ENCODE results near the gene TTC17.
"Not testable (repeated sequence)": the region's sequence is repeated elsewhere in the genome, so short reads cannot be mapped to it uniquely, and the experiment has no call there.

TTC17 gene

DNA sequence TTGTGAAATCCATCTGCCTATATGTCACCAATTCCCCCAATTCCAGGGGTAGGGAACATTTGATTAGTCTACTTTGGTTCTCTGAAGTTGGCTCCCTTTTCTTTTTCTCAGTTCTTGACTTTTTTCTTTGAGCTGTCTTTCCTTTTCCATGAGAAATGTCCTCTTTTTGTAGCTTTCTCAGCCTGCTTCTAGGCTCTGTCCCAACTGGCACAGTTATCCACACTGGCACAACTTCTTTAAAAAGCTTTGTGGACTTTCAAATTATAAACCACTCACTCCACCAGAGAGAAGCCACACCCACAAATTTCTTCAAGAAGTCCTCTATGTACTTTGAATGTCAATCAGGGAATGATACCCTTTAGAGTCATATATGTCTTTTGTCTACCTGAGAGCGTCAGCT is 100.5 kb downstream of the TTC17 start:
- DNase-seq, result no peak

DNA sequence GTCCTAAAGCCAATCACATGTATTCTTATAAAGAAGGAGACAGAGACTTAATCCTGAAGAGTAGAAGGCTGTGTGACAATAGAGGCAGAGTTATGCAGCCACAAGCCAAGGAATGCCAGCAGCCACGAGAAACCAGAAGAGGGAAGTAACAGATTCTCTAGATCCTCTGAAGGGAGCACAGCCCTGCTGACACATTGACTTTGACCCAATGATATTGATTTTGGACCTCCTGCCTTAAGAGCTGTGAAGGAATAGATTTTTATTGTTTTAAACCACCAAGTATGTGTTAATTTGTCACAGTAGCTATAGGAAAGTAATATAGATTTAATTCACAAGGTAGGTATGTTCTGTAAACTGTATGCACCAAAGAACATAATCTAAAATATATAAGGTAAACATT is 103.6 kb downstream of the TTC17 start:
- DNase-seq, result no peak

DNA sequence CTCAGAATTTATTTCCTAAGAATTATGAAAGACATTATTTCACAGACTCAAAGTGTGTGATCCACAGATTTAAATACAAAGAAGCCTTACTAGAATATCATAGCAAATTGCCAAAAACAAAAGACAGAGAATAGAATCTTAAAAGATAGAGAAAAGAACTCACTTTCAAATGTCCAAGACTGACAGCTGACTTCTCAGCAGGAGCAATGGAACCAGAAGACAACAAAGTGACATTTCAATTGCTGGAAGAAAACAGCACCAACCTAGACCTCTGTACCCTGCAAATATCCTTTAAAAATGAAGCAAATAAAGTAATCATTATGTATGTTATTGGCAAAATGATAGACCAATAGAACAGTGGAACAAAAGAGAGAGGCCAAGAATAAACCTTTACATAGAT is 109.2 kb downstream of the TTC17 start:
- DNase-seq, result no peak

DNA sequence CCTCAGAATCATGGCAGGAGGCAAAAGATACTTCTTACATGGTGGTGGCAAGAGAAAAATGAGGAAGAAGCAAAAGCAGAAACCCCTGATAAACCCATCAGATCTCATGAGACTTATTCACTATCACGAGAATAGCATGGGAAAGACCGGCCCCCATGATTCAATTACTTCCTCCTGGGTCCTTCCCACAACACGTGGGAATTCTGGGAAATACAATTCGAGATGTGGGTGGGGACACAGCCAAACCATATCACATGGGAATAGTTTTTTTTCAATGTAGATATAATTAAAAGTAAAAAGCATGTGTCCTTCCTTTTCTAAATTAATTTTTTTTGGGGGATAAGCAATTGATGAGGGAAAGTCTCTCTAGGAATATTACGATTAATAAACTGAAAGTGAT is 118.8 kb downstream of the TTC17 start:
- not testable (repeated sequence) for DNase-seq

DNA sequence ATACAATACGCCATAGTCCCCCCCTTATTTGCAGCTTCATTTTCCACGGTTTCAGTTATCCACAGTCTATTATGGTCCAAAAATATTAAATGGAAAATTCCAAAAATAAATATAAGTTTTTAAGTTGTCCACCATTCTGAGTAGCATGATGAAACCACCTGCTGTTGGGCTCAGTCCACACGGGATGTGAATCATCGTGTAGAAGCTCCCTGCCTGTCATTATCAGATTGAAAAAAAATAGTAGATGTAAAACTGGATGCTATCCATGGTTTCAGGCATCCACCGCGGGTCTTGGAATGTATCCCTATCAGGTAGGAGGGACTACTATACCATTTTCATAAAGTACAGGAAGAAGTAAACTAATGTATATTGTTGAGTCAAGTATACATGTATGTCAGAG is 127.4 kb downstream of the TTC17 start:
- DNase-seq, result no peak

DNA sequence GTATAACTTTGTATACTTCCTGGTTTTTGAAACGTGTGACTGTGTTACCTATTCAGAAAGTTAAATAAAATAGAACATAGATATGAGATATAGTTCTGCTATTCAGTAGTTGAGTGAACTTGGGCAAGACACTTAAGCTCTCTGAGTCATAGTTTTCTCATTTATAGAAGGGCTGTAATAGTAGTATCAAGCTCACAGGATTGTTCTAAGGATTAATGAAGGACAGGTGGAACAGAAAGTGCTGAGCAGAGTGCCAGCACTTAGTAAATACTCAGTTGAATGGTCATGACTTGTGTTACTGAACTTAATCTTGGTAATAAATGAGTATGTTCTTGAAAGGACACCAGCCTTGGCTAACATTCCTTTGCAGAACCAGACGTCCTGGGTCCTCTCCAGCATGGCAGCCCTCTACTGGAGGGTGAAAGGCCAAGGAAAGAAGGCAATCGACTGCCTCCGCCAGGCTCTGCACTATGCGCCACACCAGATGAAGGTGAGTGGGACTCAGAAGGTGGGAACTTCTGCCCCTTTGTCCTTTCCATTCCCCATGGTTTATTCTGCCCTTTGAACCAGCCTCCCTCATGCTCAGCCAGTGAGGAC is 131.2 kb downstream of the TTC17 start:
- no peak for DNase-seq

DNA sequence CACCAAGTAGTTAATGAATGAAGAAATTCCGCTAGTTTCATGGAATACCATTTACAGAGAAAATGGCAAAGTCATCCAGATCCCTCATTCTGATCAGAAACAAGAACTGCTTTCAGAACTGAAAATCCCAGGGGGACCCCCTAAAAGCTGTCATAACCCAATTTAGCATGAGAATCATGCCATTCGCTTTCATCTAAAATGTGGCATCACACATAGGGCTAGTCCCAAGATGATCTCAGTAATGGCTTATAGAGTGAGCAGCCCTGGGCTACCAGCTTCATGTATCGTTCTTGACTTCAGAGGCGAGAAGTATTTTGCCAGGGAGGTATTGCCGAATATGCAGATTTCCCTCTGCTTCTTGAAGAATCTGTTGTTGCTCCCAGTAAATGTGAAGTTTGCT is 134.0 kb downstream of the TTC17 start:
- DNase-seq, result no peak

DNA sequence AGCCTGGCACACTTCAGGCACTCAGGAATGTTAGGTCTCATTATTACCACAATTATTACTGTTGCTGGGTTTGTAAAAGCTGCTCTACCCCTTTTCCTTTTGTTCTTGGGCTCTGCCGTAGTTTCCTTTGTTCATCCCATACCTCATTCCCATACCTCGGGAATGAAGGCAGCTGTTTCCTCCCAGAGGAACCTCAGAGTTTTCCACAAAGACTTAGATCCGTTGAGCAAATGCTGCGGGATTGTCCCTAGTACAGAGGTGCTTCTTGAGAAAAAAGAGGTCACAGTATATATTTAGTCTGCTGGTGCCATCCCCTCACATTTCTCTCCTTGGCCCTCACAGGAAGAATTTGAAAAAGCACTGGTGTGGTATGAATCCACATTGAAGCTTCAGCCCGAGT is 134.7 kb downstream of the TTC17 start:
- no peak for DNase-seq

DNA sequence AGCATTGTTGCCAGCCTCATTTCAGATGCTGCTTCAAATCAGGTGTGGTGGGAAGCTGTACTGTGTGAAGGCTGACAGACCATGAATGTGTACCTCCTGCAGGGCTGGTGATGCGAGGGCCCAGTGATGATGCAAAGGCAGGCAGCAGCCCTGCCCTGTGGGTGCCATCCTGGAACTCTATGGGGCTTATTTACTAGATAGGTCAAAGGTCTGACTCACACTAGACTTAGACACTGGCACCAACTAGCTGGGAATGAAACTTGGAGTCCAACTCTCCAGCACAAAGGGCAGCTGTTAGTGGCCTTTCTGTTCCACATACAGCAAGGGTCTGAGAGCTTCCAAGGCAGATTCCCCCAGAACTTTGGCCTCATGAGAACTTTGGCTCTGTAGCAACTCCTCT is 138.4 kb downstream of the TTC17 start:
- no peak for DNase-seq

DNA sequence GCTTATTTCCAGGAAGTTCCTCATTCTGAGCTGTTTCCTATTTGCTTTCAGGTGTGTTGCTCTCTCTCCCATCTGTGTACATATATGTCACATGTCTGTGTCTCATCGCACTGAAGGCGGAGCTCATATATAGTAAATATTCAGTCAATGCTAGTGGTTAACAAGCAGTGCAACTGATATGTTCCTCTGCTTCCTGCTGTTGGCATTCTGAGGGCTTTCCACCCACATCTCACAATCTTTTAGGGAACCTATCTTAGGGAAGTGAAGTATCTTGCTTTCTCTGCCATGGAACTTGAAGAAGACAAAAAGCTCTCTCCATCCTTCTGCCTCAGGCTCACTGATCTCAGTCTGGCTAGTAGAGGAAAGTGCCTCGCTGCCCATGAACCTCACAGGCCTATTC is 139.8 kb downstream of the TTC17 start:
- no peak for DNase-seq

DNA sequence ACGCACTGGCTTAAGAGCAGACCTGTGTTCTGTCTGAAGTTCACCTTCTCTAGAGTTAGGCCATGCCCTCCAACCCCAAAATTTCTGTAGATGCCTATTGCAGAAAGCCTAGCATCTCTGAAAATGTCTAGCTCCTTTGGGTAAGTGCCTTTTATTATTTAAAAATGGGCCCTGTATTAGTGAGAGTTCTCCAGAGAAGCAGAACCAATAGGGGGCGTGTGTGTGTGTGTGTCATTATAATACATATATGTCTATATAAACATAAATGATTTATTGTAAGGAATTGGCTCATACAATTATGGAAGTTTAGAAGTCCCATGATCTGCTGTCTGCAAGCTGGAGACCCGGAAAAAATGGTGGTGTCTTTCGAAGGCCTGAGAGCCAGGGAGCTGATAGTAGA is 144.7 kb downstream of the TTC17 start:
- DNase-seq, result no peak

DNA sequence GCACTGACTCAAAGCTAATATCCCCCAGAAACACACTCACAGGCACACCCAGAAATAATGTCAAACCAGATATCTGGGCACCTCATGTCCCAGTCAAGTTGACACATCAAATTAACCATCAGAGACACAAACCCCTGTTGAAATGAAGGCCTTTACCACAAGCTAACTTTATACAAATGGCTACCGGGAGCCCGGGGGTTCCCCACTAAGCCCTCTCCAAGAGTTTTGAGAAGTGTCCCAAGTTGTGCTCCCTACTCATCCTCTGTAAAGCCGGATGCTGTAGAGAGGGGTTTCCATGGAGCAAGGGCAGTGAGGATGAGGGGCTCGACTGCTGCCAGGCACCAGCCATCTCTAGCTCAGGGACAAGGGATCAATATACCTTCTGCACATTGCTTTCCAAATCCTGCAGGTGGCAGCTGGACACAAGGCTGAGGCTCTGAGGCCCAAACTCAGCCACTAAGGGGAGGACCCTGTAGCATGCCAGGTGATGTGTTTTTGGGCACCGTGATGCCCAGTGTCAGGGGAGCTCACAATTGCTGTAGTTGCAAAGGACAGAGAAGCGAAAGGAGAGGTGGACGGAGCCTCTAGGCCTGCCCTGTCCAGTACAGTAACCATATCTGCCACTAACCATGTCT is 145.7 kb downstream of the TTC17 start:
- DNase-seq, result peak; percentile 29

DNA sequence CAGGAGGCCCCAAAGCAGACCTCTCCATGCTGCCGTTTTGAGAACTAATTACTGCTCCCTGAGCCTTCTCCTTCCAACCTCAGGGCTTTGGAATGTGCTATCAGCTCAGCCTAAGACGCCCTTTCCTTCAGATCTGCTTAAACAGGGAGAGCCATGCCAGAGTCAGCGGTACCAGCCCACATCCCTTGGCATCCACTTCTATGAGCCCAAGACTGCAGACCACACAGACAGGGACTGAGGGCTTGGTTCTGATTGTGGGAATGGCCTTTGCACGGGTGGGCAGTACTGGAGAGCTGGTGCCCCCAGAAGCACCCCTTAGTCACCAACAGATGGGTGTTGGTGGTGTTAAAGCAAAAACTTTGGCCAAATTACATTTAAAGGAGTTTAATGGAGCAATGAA is 146.5 kb downstream of the TTC17 start:
- no peak for DNase-seq

DNA sequence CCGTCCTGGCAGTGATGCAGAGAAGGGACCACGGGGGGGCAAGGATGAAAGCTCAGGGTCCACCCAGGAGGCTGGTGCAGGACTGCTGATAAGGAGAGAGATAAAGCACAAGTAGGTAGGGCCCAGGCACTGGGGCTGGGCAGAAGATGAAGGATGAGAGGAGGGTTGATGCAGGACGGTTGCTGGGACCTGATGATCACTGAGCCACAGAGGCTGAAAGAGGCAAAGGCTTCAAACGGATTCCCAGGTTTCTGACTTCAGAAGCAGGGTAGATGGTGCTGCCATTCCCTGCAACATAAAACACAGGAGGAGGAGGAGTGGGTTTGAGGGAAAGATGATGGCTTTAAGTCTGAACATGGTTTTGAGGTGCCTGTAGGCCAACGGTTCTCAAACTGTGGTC is 148.5 kb downstream of the TTC17 start:
- DNase-seq, result no peak

DNA sequence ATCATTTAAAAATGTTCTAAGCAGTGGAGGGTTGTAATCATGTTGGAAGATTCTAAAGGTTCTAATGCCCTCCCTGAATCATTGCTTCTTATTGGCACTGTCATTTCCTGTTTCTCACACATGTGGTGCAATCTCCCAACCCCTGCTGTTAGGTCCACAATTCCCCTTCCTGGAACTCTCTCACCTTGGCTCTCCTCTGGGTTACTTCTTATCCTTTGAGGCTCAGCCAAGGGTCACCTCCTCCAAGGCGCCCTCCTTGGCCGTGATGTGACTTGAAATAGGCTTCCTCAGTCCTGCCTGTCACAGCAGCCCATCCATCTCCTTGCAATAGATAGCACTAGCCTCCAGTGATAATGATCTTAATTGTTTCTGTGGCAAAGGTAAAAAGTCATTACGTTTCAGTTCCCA is 149.8 kb downstream of the TTC17 start:
- no peak for DNase-seq

DNA sequence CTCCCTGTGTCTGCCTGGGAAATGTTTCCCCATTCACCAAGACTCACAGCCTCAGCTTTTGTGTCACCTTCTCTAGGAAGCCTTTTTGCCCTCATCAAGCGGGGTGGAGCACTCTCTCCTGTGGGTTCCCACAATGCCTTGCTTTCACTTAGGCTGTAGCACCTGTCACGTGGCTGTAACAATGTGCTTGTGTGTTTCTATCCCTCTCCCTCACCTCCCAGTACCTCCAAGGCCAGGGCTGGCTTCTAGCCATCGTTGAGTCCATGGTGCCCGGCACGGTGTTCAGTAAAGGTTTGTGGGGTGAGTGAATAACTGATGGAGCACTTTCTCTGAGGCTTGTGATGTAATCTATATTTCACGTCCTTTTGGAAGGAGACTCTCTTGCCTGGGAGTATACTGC is 153.2 kb downstream of the TTC17 start:
- DNase-seq, result no peak

DNA sequence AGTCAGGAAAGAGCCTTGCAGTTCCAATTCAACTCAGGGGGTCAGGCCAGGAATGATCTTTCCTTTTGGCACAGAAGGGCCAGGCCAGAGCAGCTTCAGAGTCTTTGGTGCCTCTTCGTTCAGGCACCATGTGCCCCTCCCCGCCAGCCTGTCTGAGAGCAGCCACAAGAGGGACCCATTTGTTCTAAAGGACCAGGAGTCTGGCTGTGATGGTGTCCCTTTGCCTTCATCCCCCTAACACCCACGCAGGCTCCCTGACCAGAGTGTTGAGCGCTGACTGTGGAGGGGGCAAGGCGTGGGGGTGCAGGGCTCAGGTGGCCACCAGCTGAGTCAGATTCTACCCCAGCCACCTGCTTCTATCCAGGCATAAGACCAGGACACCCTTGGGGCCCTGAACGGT is 156.4 kb downstream of the TTC17 start:
- no peak for DNase-seq

DNA sequence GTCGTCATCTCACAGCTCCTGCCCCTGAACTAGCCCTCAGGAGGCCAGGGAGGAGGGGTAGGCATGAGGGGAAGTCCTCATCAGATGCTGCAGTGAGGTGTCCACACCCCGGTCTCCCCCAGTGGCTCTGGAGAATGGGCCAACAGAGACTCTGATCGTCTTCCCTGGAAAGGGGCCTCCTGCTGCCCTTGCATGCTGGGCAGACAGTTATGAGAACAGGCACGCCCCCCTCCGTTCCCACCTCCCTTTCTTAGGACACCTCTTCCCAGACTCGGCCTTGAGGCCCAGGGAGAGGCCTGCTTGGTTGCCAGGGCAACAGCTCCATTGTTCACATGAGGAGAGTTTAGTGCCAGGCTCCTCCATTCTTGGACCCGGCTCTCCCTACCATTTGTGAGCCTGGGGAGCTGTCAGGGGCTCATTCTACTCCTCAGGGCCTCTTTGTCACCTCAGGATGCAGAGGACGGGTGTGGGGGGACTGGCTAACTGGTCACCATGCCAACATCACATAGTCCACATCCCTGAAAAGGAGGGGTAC is 157.7 kb downstream of the TTC17 start:
- DNase-seq, result no peak

DNA sequence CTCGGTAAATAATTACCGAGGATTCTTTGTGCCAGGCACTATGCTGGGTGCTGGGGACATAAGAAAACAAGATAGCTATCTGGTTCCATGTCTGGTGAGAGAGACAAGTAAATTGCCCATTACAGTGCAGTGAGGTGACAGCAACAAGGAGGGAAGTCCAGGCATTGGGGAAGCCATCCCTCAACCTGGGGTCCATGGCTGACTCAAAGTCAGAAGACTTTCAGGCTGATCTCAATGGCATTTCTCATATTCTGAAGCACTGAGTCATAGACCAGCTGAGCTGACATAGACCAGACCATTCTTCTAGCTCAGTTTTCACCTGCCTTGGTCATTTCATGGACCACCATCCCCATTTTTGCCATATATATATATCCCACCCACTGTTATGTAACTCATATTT is 158.8 kb downstream of the TTC17 start:
- no peak for DNase-seq

DNA sequence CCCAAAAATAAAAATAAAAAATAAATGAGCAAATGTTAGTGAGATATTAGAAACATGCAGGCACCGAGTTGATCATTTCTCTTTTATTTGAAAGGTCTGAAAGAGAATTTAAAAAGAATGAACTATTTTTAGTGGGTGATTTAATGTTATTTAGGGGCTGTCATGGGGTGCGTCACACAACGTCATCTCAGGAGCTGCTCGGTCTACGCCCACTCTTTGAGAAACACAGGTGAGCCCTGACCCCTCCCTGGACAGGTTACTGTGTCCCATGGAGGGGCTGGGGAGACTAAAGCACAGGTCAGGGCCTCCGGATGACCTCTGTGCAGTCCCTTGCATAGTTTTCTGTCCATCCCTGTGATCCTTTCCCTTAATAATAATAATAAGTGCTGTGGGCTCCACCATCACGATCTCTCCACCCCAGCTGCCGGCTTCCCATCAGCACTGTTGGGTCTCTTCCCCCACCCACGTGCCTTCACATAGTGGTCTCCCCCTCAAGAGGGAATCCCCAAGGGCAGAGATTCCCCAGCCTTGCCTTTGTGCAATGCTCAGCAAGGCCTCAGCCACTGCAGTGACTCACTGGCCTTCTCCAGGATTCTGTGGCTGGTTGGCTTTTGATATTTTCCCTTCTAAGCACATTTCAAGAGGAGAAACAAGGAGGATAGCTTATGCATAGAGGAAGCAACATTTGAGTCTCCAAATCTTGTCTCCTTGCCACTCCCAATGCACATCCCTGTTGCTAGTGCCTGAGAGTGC is 159.9 kb downstream of the TTC17 start:
- no peak for DNase-seq

DNA sequence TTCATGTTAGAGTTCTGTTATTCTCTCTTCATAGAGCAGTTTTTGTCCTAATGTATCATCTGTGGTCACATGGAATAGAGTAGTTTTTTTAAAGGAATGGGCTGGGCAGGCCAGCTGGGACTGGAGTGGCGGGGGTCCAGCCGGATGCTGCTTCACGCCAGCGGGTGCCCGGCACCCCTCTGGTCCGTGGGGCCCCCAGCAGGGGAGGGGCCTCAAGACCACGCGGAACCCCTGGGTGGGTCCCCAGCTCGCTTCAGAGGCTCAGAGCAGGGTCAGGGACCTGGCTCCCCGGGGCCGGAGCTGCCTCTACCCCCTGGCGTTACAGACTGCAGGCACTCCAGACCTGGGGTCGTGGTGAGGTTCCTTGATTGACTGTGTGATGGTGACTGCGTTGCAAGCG is 162.8 kb downstream of the TTC17 start:
- DNase-seq, result no peak

DNA sequence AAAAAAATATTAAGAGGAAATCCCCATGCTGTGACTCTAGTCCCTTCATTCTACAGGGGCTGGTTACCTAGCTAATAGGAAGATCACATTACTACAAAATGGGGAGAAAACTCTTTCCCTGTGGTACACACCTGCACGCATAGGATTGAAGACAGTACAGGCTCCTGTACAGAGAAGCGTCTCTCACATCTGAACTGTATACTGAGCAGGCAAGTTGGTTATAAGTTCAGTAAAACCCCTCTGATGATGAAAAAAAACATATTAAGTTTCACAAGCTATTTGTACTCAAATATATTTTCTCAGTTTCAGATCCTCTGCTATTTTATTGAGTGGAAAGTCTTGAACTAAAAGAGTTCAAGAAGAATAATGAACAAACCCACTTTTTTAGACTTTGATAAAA is 164.9 kb downstream of the TTC17 start:
- no peak for DNase-seq

DNA sequence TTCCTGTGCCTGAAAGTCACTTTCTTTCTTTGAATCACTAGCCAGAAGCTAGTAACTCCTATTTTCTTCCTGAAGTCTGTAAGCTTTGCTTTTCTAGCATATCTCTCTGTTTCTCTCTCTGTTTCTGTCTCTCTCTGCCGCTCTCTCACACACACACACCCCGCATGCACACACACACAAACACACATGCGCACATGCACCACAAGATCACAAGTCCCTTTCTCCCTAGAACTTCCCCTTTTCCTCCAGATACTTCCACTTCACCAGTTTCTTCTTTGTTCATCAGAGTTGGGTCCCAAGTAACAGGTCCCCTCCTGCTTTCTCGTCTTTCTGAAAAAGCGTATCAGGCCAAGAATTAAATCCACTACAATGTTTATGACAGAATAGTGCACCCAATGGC is 173.3 kb downstream of the TTC17 start:
- no peak for DNase-seq

Data from right hindlimb (tissue), 1 donor.